ENCODE measurements around the gene GABBR2.

The GABBR2 gene

DNA sequence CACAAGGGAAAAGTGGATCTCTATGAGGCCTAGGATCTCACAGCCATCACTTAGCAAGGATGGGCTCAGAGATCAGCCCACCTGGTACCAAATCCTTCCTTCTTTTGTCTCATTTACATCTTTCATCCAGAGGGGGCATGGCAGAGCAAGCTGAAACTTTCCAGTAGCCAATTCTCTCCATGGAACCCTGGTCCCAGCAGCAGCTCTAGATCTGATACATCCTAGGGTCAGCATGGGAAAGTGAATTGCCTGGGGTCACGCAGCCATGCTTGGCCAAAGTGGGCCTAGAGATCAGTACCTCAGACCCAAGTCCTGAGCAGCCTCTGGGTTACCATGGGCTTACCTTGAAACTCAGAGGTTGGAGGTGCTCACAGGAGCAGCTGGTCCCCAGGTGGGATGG is 170.5 kb downstream of the GABBR2 start:
- no peak for TF ChIP-seq CTCF (IDR thresholded peaks at IDR 0.05; ENCODE audit: low read depth, low read length, missing control alignments)
- H3K4me3 ChIP-seq (ENCODE audit: low read depth, low read length) = no peak overlapping the region
- DNase-seq (ENCODE audit: low read depth) = no peak
- in situ Hi-C loops (cut with HindIII; ENCODE audit: low sequenced_read_pairs) = no loop called here

DNA sequence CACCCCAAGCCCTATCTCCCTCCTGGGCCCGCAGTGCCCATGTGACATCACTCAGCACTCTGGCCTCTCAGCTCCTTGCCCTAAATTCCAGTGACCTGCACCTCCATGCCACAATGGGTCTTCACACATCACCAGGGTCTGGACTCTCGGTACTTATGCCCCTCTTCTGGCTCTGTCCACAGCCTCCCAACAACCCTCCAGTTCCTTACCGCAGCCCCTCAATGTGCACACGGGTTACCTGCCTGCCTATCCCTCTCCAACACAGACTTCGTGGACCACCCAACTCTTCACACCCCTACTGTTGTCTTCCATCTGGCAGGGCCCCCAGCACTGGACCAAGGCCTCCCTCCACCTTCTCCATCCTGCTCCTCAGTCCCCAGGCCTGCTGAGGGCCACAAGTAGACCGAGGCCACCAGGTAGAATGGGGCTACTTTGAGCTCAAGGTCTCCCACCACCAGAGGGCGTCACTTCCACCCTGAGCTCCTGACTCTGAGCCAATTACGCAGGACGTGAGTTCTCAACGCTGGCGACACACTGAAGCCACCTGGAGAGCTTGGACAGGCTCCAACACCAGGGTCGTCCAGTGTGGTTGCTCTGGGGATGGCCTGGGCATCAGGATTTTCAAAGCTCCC is 172.1 kb downstream of the GABBR2 start:
- TF ChIP-seq CTCF (IDR thresholded peaks at IDR 0.05; ENCODE audit: low read depth, low read length, missing control alignments) = peak; percentile 19
- in situ Hi-C loops (cut with HindIII; ENCODE audit: low sequenced_read_pairs) = no loop called here
- DNase-seq (ENCODE audit: low read depth) = no peak

DNA sequence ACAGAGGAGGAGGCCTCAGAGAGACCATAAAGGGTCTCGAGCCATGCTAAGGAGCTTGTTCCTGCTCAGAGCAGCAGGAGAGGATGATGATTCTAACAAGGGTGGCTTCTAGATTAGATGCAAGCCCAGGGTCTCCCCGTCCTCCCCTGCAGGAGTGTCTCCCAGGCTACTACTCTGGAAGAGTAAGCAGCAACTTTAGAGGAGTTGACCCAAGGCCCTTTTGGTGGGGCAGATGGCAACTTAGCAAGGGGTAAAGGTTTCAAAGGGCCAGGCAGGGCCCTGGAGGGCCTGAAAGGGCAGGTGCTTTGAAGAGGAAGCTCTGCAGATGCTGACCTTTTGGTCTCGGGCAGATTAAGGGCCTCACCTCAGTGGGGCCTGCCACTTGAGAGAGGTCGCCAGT is 174.9 kb downstream of the GABBR2 start:
- no peak for TF ChIP-seq CTCF (IDR thresholded peaks at IDR 0.05; ENCODE audit: low read depth, low read length, missing control alignments)
- in situ Hi-C loops (cut with HindIII; ENCODE audit: low sequenced_read_pairs) = no loop called here
- no peak overlapping the region for H3K4me3 ChIP-seq (ENCODE audit: low read depth, low read length)
- no peak for DNase-seq (ENCODE audit: low read depth)

More for the DNA sequence above, 172.1 kb downstream of the GABBR2 start:
- H3K4me3 ChIP-seq (ENCODE audit: low read depth, low read length) = no peak overlapping the region

DNA sequence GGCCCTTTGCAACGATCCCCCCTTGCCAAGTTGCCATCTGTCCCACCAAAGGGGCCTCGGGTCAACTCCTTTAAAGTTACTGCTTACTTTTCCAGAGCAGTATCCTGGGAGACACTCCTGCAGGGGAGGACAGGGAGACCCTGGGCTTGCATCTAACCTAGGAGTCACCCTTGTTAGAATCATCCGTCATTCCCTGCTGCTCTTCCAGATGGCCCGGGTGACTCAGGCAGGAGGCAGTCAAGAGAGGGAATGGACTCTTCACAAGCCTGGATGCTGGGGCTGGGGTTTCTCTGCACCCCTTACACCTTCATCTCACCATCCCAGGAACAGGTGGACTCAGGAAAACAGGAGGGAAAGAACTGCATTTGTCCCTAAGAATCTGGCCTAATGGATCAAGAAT is 175.6 kb downstream of the GABBR2 start:
- in situ Hi-C loops (cut with HindIII; ENCODE audit: low sequenced_read_pairs) = no loop called here
- TF ChIP-seq CTCF (IDR thresholded peaks at IDR 0.05; ENCODE audit: low read depth, low read length, missing control alignments) = no peak
- no peak for DNase-seq (ENCODE audit: low read depth)

GRCh38 chr9:98532574-98532973 is 176.2 kb downstream of the GABBR2 start:
- in situ Hi-C loops (cut with HindIII; ENCODE audit: low sequenced_read_pairs) = no loop called here
- no peak overlapping the region for H3K4me3 ChIP-seq (ENCODE audit: low read depth, low read length)
- no peak for TF ChIP-seq CTCF (IDR thresholded peaks at IDR 0.05; ENCODE audit: low read depth, low read length, missing control alignments)
- no peak for DNase-seq (ENCODE audit: low read depth)

More for the DNA sequence above, 175.6 kb downstream of the GABBR2 start:
- H3K4me3 ChIP-seq (ENCODE audit: low read depth, low read length) = no peak overlapping the region

DNA sequence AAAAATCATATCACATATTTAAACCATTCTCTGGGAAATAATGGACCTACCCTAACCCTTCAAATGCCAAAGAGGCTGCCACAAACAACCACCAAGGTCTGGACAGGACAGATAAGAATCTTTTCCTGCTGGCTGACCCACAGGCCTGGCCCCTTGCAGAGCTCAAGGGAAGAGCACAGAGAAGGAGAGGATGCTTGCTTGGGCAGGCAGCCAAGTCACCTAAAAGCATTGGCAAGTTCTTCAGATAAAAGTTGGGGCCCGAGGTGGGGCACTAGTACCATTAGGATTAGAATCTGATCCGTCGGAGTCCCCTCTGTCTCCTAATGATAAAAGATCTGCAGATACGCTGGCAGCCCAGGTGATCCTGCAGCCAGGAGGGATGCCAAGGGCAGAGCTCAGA is 176.6 kb downstream of the GABBR2 start:
- DNase-seq (ENCODE audit: low read depth) = no peak
- in situ Hi-C loops (cut with HindIII; ENCODE audit: low sequenced_read_pairs) = no loop called here
- H3K4me3 ChIP-seq (ENCODE audit: low read depth, low read length) = no peak overlapping the region
- TF ChIP-seq CTCF (IDR thresholded peaks at IDR 0.05; ENCODE audit: low read depth, low read length, missing control alignments) = no peak
